T-helper 1 cell treated with Interleukin-12 subunit alpha and Interleukin-12 subunit beta and Interleukin-4 antibody, amounts not matched to agents 30 μg/mL and 1 μg/mL, for 36 hours (primary cell): Measurements from ENCODE around the gene ARHGAP26.

ENCODE experiments used
- H3K27ac Mint-ChIP-seq: one replicate; pipeline ENCODE4 v1.8.0; 2021; ENCODE audit warnings: mild to moderate bottlenecking, mixed read lengths
- H3K27me3 Mint-ChIP-seq: one replicate; pipeline ENCODE4 v1.8.0; 2021; ENCODE audit warnings: low read depth, mixed read lengths
- H3K36me3 Mint-ChIP-seq: one replicate; pipeline ENCODE4 v1.8.0; 2021; ENCODE audit warnings: low read depth, mixed read lengths
- H3K4me1 Mint-ChIP-seq: one replicate; pipeline ENCODE4 v1.8.0; 2021; ENCODE audit warnings: low read depth, mixed read lengths
- H3K4me3 Mint-ChIP-seq: one replicate; pipeline ENCODE4 v1.8.0; 2021; ENCODE audit warnings: mild to moderate bottlenecking, moderate library complexity, mixed read lengths
- H3K9me3 Mint-ChIP-seq: one replicate; pipeline ENCODE4 v1.8.0; 2021; ENCODE audit warnings: mixed read lengths

ARHGAP26 gene

GRCh38 chr5:143247134-143247815, 477.1 kb downstream of the ARHGAP26 start:
- no peaks in the 10 kb centered on the region for H3K36me3 Mint-ChIP-seq
- no peaks in the 10 kb centered on the region for H3K27me3 Mint-ChIP-seq
- H3K9me3 Mint-ChIP-seq: peaks cover 24% of the 10 kb centered on the region
- H3K27ac Mint-ChIP-seq: no peak overlapping the region
- H3K4me1 Mint-ChIP-seq: no peaks in the 10 kb centered on the region
- no peak overlapping the region for H3K4me3 Mint-ChIP-seq

- Mint-ChIP-seq H3K4me1 (no peaks in the 10 kb centered on the region), H3K27me3 (no peaks in the 10 kb centered on the region), H3K4me3 (no peak overlapping the region), H3K9me3 (peaks cover 24% of the 10 kb centered on the region), H3K36me3 (no peaks in the 10 kb centered on the region), H3K27ac (no peak overlapping the region)
Observed at GRCh38 chr5:143248391-143248790, 478.2 kb downstream of the ARHGAP26 start.

GRCh38 chr5:143248822-143249579, 478.8 kb downstream of the ARHGAP26 start:
- H3K27me3 Mint-ChIP-seq: no peaks in the 10 kb centered on the region
- H3K4me3 Mint-ChIP-seq: no peak overlapping the region
- H3K27ac Mint-ChIP-seq: no peak overlapping the region
- H3K36me3 Mint-ChIP-seq: no peaks in the 10 kb centered on the region
- peaks cover 24% of the 10 kb centered on the region for H3K9me3 Mint-ChIP-seq
- H3K4me1 Mint-ChIP-seq: no peaks in the 10 kb centered on the region

- Mint-ChIP-seq H3K4me3 (no peak overlapping the region), H3K27me3 (no peaks in the 10 kb centered on the region), H3K27ac (no peak overlapping the region), H3K4me1 (no peaks in the 10 kb centered on the region), H3K36me3 (no peaks in the 10 kb centered on the region), H3K9me3 (peaks cover 22% of the 10 kb centered on the region)
Observed at GRCh38 chr5:143249851-143250250, 479.7 kb downstream of the ARHGAP26 start.

- Mint-ChIP-seq H3K27ac (no peak overlapping the region), H3K4me3 (no peak overlapping the region), H3K9me3 (peaks cover 9% of the 10 kb centered on the region), H3K4me1 (no peaks in the 10 kb centered on the region), H3K27me3 (no peaks in the 10 kb centered on the region), H3K36me3 (no peaks in the 10 kb centered on the region)
Observed at GRCh38 chr5:143251190-143251589, 481.0 kb downstream of the ARHGAP26 start.

- no peaks in the 10 kb centered on the region for H3K4me1 Mint-ChIP-seq
- no peaks in the 10 kb centered on the region for H3K27me3 Mint-ChIP-seq
- peaks cover 6% of the 10 kb centered on the region for H3K9me3 Mint-ChIP-seq
- no peak overlapping the region for H3K27ac Mint-ChIP-seq
- H3K4me3 Mint-ChIP-seq: no peak overlapping the region
- H3K36me3 Mint-ChIP-seq: no peaks in the 10 kb centered on the region
Observed at GRCh38 chr5:143251946-143252345, 481.8 kb downstream of the ARHGAP26 start.

GRCh38 chr5:143254819-143255218, 484.6 kb downstream of the ARHGAP26 start:
- H3K4me3 Mint-ChIP-seq: no peak overlapping the region
- H3K36me3 Mint-ChIP-seq: no peaks in the 10 kb centered on the region
- H3K4me1 Mint-ChIP-seq: no peaks in the 10 kb centered on the region
- no peak overlapping the region for H3K27ac Mint-ChIP-seq
- no peaks in the 10 kb centered on the region for H3K27me3 Mint-ChIP-seq
- no peaks in the 10 kb centered on the region for H3K9me3 Mint-ChIP-seq

- no peak overlapping the region for H3K4me3 Mint-ChIP-seq
- H3K9me3 Mint-ChIP-seq: peaks cover 3% of the 10 kb centered on the region
- no peaks in the 10 kb centered on the region for H3K27me3 Mint-ChIP-seq
- no peaks in the 10 kb centered on the region for H3K36me3 Mint-ChIP-seq
- H3K4me1 Mint-ChIP-seq: peaks cover 3% of the 10 kb centered on the region
- no peak overlapping the region for H3K27ac Mint-ChIP-seq
Observed at GRCh38 chr5:143258559-143259253, 488.5 kb downstream of the ARHGAP26 start.

- no peak overlapping the region for H3K27ac Mint-ChIP-seq
- peaks cover 3% of the 10 kb centered on the region for H3K4me1 Mint-ChIP-seq
- peaks cover 3% of the 10 kb centered on the region for H3K9me3 Mint-ChIP-seq
- no peak overlapping the region for H3K4me3 Mint-ChIP-seq
- H3K27me3 Mint-ChIP-seq: no peaks in the 10 kb centered on the region
- H3K36me3 Mint-ChIP-seq: no peaks in the 10 kb centered on the region
Observed at GRCh38 chr5:143259254-143259605, 489.1 kb downstream of the ARHGAP26 start.

GRCh38 chr5:143261748-143262392, 491.7 kb downstream of the ARHGAP26 start:
- Mint-ChIP-seq H3K4me1 (peaks cover 3% of the 10 kb centered on the region), H3K27me3 (no peaks in the 10 kb centered on the region), H3K9me3 (peaks cover 18% of the 10 kb centered on the region), H3K36me3 (peaks cover 4% of the 10 kb centered on the region), H3K4me3 (no peak overlapping the region), H3K27ac (no peak overlapping the region)

- H3K4me1 Mint-ChIP-seq: peaks cover 3% of the 10 kb centered on the region
- peaks cover 5% of the 10 kb centered on the region for H3K36me3 Mint-ChIP-seq
- no peaks in the 10 kb centered on the region for H3K27me3 Mint-ChIP-seq
- no peak overlapping the region for H3K27ac Mint-ChIP-seq
- H3K4me3 Mint-ChIP-seq: no peak overlapping the region
- H3K9me3 Mint-ChIP-seq: peaks cover 21% of the 10 kb centered on the region
Observed at GRCh38 chr5:143262393-143263174, 492.4 kb downstream of the ARHGAP26 start.

- Mint-ChIP-seq H3K36me3 (peaks cover 10% of the 10 kb centered on the region), H3K9me3 (peaks cover 28% of the 10 kb centered on the region), H3K4me3 (no peak overlapping the region), H3K4me1 (peaks cover 3% of the 10 kb centered on the region), H3K27me3 (no peaks in the 10 kb centered on the region), H3K27ac (no peak overlapping the region)
Observed at GRCh38 chr5:143263272-143263810, 493.2 kb downstream of the ARHGAP26 start.

GRCh38 chr5:143265995-143266394, 495.8 kb downstream of the ARHGAP26 start:
- H3K27me3 Mint-ChIP-seq: no peaks in the 10 kb centered on the region
- no peaks in the 10 kb centered on the region for H3K4me1 Mint-ChIP-seq
- H3K9me3 Mint-ChIP-seq: peaks cover 44% of the 10 kb centered on the region
- H3K36me3 Mint-ChIP-seq: peaks cover 16% of the 10 kb centered on the region
- H3K27ac Mint-ChIP-seq: no peak overlapping the region
- no peak overlapping the region for H3K4me3 Mint-ChIP-seq

GRCh38 chr5:143267186-143267585, 497.0 kb downstream of the ARHGAP26 start:
- Mint-ChIP-seq H3K27ac (no peak overlapping the region), H3K4me1 (no peaks in the 10 kb centered on the region), H3K27me3 (no peaks in the 10 kb centered on the region), H3K4me3 (no peak overlapping the region), H3K9me3 (peaks cover 41% of the 10 kb centered on the region), H3K36me3 (peaks cover 16% of the 10 kb centered on the region)
